ENCODE results near the gene PRRX2. TPM values are rescaled to one million over a fixed set of nuclear protein-coding genes. Genes with fewer than 3 reads are reported as not detected.

Gene PRRX2
- total and polyA plus RNA-seq, 9 of the 15 experiments (the other 6 are each of a cell fraction or from before 2014, with no cell fraction given), result 0.21 TPM; not detected in 8

DNA sequence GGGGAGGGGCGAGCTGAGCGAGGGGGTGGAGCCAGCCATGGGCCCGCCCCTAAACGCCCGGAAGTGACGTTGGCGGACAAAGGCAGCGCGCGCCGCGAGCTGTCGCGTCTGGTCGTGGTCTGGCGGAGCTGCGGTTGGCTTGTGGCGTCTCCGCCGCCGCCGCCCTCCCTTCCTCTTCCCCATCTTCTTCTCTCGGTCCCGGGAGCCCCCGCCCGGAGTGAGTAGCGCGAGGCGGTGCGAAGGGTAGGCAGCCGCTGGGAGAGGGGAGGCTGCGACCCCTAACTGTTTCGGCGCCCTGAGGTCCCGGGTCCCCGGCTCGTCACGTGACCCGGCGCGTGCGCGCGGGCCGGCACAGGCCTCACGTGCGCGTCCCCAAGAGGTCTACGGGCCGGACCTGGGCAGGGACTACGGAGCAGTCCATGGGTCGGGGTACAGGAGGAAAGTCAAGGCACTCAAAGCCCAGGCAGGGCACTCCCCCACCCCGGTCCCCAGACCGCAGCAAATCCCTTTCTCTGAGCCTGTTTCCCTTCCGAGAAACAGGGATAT is 39.3 kb upstream of the PRRX2 start, which contains the start of gene NTMT1 (continued):
- TF ChIP-seq, protein P1, sequence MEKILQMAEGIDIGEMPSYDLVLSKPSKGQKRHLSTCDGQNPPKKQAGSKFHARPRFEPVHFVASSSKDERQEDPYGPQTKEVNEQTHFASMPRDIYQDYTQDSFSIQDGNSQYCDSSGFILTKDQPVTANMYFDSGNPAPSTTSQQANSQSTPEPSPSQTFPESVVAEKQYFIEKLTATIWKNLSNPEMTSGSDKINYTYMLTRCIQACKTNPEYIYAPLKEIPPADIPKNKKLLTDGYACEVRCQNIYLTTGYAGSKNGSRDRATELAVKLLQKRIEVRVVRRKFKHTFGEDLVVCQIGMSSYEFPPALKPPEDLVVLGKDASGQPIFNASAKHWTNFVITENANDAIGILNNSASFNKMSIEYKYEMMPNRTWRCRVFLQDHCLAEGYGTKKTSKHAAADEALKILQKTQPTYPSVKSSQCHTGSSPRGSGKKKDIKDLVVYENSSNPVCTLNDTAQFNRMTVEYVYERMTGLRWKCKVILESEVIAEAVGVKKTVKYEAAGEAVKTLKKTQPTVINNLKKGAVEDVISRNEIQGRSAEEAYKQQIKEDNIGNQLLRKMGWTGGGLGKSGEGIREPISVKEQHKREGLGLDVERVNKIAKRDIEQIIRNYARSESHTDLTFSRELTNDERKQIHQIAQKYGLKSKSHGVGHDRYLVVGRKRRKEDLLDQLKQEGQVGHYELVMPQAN (IDR thresholded peaks at IDR 0.05; ENCODE audit: borderline replicate concordance), result peak; percentile 98
- TF ChIP-seq HDAC8 (tag; IDR thresholded peaks at IDR 0.05), result peak; percentile 40; the same call in 1 of the 2 replicates
- peak; percentile 99 for TF ChIP-seq TFE3 (CRISPR knock-in tag; IDR thresholded peaks at IDR 0.05)
- TF ChIP-seq ZSCAN29 (IDR thresholded peaks at IDR 0.05), result 0 out of 2 replicates have a peak, but pooled peaks have one; percentile 54
- no peak for TF ChIP-seq ASH1L (IDR thresholded peaks at IDR 0.05; ENCODE audit: borderline replicate concordance, low read depth, partially characterized antibody)
- TF ChIP-seq RBFOX2 (IDR thresholded peaks at IDR 0.05; ENCODE audit: low read depth, low read length), result peak; percentile 98
- TF ChIP-seq TAF1 (IDR thresholded peaks at IDR 0.05; ENCODE audit: control insufficient read depth, extremely low read depth, insufficient read depth, low read length, severe bottlenecking), result peak; percentile 70
- no peak for TF ChIP-seq MCM3 (IDR thresholded peaks at IDR 0.05)
- no peak for TF ChIP-seq ID3 (CRISPR knock-in tag; IDR thresholded peaks at IDR 0.05)
- TF ChIP-seq ID3 (tag; IDR thresholded peaks at IDR 0.05), result peak; percentile 78
- TF ChIP-seq SUPT5H (IDR thresholded peaks at IDR 0.05), result peak; percentile 96
- TF ChIP-seq ARID1B (IDR thresholded peaks at IDR 0.05), result no peak; the same call in 1 of the 2 replicates
- TF ChIP-seq NCOA1 (IDR thresholded peaks at IDR 0.05; ENCODE audit: low read depth), result no peak
- TF ChIP-seq RB1 (IDR thresholded peaks at IDR 0.05; ENCODE audit: low read depth), result peak; percentile 92
- peak; percentile 71; the same call in 1 of the 2 replicates for TF ChIP-seq MTA3 (IDR thresholded peaks at IDR 0.05; ENCODE audit: borderline replicate concordance)
- peak; percentile 72 for TF ChIP-seq ZFX (CRISPR knock-in tag; IDR thresholded peaks at IDR 0.05)
- no peak for TF ChIP-seq ZNF780A (CRISPR knock-in tag; IDR thresholded peaks at IDR 0.05)
- TF ChIP-seq MIER1 (IDR thresholded peaks at IDR 0.05; ENCODE audit: low read depth), result no peak
- TF ChIP-seq, protein P2, sequence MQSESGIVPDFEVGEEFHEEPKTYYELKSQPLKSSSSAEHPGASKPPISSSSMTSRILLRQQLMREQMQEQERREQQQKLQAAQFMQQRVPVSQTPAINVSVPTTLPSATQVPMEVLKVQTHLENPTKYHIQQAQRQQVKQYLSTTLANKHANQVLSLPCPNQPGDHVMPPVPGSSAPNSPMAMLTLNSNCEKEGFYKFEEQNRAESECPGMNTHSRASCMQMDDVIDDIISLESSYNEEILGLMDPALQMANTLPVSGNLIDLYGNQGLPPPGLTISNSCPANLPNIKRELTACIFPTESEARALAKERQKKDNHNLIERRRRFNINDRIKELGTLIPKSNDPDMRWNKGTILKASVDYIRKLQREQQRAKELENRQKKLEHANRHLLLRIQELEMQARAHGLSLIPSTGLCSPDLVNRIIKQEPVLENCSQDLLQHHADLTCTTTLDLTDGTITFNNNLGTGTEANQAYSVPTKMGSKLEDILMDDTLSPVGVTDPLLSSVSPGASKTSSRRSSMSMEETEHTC (IDR thresholded peaks at IDR 0.05), result peak; percentile 74; the same call in 1 of the 2 replicates
- TF ChIP-seq YBX1 (IDR thresholded peaks at IDR 0.05), result no peak
- TF ChIP-seq, protein P3, sequence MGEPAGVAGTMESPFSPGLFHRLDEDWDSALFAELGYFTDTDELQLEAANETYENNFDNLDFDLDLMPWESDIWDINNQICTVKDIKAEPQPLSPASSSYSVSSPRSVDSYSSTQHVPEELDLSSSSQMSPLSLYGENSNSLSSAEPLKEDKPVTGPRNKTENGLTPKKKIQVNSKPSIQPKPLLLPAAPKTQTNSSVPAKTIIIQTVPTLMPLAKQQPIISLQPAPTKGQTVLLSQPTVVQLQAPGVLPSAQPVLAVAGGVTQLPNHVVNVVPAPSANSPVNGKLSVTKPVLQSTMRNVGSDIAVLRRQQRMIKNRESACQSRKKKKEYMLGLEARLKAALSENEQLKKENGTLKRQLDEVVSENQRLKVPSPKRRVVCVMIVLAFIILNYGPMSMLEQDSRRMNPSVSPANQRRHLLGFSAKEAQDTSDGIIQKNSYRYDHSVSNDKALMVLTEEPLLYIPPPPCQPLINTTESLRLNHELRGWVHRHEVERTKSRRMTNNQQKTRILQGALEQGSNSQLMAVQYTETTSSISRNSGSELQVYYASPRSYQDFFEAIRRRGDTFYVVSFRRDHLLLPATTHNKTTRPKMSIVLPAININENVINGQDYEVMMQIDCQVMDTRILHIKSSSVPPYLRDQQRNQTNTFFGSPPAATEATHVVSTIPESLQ (CRISPR knock-in tag; IDR thresholded peaks at IDR 0.05), result peak; percentile 92
- TF ChIP-seq RFX1 (IDR thresholded peaks at IDR 0.05), result no peak
- peak; percentile 33; the same call in 1 of the 2 replicates for TF ChIP-seq HCFC1 (IDR thresholded peaks at IDR 0.05; ENCODE audit: low read depth, low read length)

All from K562 (cell line).